NCI-H1436 (cell line): ENCODE measurements around the gene STOM.
"Not testable (repeated sequence)": the region's sequence is repeated elsewhere in the genome, so short reads cannot be mapped to it uniquely, and the experiment has no call there.

Source experiments
- DNase-seq: peaks from one replicate; lab custom pipeline; 2025; lab: John Stamatoyannopoulos, UW

The STOM gene, protein sequence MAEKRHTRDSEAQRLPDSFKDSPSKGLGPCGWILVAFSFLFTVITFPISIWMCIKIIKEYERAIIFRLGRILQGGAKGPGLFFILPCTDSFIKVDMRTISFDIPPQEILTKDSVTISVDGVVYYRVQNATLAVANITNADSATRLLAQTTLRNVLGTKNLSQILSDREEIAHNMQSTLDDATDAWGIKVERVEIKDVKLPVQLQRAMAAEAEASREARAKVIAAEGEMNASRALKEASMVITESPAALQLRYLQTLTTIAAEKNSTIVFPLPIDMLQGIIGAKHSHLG

DNA sequence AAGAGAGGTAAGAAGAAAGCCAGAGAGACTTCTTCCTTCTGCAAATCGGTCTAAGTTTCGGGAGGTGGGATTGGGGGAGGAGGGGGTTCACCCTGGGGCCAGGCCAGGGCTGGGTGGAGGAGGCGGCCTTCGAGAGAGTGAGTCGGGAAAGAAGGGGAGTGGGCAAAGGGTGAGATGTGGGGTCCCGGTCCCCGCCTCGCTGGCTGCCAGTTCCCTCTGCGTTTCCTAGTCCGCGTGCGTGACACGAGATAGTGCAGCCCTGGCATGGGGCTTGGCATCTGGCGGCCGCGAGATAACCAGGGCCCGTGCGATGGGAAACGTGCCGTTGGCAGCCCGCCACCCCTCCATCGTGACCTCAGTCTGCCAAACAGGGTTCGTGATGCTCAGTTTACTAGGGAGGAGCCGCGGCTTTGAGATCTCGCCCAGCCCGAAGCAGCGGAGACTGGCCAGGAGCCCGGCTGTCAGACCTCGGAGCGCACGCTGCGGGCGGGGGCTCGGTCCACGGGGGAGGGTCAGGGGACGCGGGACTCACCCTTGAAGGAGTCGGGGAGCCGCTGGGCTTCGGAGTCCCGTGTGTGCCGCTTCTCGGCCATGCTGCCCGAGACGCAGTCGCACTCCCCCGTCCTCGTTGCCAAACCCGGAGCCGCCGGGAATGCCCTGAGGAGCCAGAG lies at the start of gene STOM:
Gene STOM (minus strand): TSS at position 656 of the 671 bp plus-strand sequence. CDS start 63 bp downstream, at position 593.
- no peak for DNase-seq

DNA sequence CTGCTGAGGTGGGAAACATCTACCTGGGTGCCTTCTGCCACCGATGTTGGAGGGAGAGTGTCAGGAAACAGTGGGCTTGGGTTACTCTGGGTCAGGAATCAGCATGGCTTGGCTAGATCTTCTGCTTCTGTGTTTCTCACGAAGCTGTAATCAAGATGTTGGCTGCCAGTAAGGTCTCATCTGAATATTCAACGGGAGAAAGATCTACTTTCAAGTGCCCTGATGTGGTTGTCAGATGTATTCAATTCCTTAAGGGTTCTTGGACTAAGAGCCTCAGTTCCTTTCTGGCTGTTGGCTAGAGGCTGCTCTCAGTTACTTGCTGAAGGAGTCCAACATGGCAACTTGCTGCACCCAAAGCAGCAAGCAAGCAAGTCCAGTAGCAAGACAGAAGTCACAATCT lies 41.9 kb upstream of the STOM start:
- no peak for DNase-seq

DNA sequence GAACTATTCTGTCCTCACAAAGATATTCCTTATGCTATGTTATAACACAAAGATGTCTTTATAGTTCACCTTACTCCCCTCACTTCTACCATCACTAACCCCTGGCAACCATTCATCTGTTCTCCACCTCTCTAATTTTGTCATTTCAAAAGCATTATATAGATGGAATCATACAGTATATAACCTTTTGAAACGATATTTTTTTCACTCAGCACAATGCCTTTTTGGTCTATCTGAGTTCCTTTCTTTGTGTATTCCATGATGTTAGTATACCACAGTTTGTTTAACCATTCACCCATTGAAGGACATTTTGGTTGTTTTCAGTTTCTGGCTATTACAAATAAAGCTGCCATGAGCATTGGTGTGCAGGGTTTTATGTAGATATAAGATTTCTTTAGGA lies 35.8 kb upstream of the STOM start:
- no peak for DNase-seq

DNA sequence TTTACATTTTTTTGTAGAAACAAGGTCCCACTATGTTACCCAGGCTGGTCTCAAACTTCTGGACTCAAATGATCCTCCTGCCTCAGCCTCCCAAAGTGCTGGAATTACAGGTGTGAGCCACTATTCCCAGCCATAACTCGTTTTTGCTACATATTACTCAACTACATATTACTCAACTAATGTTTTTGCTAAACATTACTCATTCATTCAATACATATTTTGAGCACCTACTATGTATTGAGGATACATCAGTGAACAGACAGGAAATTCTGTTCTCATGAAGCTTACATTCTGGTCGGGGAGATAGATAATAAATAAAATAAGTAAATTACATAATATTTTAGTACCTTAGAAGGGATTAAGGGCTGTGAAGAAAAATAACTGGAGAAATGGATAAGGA lies 34.9 kb upstream of the STOM start:
- DNase-seq, result no peak

DNA sequence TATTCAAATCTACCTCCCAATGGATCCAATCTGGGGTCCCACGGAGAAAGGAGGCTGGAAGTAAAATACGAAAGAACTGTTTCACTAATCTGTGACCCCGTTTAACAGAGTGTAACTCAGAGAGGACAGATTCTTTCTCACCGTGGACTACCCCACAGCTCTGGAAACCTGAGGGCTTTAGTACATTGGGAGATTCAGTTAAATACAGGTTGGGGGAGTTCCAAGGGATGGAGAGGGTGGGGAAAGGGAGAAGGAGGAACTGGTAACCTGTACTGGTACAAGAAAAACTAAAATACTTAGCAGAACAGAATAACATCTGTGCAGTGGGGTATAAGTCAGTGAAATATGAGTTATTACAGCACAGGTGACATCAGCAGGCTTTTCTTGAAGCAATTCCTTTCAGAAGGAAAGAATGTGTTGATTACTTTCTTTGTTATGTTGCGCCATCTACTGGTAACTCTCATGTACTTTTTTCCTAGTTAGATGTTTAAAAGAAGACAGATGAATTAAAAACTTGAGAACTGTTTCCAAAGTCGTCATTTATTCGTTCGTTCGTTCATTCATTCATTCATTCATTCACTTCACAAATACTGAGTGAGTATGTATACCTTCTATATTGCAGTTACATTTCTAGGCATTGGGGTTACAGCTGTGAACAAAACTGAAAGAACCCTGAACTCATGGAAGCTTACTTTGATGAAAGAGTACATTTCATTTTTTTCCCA lies 30.0 kb upstream of the STOM start:
- DNase-seq, result peak; percentile 57

DNA sequence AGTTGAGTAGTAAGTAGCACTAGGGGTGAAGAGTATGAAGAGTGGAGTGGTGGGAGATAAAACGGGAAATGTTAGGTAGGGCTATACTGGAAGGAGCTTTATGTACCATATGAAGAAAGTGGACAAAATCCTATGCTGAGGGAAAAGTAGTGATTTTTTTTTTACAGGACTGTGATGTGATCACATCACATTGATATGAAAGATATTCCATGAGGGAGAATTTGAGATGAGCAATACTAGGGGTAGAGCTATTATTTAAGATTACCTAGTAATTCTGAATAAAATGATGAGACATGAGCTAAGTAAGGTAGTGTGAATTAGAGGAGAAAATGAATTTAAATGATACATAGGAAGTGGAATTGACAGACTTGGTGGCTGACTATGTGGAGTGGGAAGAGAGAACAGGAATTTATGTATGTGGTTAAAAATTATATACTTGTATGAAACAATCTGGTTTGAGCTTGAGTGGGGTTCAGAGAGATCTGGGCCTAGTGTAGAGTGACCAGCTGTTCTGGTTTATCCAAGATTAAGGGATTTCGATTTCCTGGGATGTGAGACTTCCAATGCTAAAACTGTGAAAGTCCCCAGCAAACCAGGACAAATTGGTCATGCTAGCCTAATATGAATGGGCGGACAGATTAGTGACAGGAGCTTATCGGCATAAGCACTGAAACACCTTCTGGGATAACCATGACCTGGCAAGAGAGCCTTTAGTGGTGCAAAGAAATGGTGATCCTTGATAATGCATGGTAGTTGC lies 29.3 kb upstream of the STOM start:
- DNase-seq, result no peak

DNA sequence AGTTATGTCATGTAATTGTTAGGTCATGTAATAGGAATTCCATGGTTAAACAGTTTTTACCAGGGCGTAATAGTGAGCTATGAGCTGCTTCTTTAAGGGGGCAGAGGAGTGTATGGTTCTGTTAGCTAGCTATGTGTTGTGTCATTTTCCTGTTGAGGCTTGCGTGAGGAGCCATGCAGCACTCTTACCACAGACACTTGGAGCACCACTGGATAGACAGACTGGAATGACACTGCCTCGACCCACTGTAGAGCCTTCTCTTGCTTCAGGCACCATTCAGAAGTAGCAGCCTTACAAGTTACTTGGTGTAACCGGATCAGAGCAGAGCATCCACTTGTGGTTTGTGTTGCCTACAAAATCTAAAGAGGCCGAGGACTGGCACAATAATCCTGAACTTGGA lies 28.3 kb upstream of the STOM start:
- no peak for DNase-seq

DNA sequence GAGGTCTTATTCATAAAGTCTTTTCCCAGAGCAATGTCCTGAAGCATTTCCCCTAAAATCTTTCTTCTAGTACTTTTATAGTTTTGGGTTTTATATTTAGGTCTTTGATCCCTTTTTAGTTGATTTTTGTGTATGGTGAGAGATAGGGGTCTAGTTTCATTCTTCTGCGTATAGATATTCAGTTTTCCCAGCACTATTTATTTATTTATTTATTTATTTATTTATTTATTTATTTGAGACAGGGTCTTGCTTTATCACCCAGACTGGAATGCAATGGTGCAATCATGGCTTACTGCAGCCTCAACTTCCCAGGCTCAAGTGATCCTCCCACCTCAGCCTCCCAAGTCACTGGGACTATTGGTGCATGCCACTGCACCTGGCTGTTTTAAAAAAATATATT lies 27.2 kb upstream of the STOM start:
- not testable (repeated sequence) for DNase-seq

DNA sequence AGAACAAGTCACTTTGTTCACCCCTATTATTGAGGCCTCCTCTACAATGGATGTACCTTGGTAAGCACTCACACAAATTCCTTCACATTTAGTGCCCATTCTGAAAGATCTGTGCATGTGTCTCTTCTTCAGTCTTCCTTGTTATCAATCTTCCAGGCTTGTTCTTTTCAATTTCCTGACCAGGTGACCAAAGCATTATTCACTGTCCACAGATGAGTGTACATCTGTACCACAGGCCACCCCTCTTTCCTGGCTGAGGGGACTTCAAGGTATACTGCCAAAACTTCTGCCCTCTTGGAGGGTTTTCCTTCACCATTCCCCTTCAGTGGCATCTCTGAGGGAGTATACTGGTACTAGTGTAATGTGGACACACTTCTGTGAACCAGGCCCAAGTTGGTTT lies 25.5 kb upstream of the STOM start:
- DNase-seq, result no peak

DNA sequence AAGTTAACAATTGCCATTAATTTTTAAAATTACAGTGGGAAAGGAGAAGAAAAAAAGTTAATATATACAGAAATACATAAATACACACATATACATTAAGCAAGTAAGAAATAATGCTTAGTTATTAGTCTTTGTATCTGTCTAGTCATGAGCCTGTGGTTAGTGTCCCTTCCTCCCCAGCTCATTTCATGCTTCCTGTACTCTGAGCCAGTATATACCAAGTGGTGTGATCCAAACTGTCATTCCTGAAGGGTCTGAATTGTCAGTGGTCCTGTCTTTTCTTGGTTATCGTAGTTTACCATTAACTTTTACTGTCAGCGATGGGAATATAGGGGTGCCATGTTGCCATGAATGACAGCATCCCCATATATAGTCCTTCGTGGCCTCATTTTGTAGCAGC lies 24.2 kb upstream of the STOM start:
- no peak for DNase-seq

DNA sequence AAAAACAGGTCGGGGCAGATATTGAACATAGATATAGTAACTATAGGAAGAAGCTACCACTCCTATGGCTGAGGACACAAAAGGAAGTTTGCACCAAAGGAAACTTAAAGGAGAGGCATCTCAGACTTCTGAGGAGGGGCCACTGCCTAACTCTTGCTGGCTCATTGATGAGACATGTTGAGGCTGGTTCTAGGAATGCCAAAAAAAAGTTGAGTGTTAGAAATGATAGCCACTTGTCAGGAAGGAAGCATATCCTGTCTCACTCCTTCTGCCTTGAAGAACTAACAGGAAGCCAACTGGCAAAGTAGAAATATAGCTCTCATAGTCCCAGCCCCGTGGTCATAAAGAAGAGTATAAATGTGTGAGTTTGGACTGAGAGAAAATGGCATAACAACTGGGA lies 23.3 kb upstream of the STOM start:
- no peak for DNase-seq

DNA sequence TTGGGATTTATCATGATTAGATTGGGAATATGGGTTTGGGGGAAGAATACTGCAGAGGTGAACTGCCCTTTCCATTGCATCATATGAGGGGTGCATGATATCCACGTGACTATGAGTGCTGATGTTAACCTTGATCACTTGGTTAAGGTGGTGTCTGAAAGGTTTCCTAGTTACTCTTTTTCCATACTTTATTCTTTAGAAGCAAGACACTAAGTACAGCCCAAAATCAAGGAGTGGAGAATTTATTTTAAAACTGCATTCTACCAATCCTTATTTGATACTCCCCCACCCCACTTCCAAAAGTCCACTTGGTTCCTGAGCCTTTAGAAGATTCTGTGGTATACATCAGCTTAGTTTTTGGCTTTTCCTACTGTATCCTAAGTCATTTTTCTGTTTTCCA lies 20.3 kb upstream of the STOM start:
- DNase-seq, result no peak

DNA sequence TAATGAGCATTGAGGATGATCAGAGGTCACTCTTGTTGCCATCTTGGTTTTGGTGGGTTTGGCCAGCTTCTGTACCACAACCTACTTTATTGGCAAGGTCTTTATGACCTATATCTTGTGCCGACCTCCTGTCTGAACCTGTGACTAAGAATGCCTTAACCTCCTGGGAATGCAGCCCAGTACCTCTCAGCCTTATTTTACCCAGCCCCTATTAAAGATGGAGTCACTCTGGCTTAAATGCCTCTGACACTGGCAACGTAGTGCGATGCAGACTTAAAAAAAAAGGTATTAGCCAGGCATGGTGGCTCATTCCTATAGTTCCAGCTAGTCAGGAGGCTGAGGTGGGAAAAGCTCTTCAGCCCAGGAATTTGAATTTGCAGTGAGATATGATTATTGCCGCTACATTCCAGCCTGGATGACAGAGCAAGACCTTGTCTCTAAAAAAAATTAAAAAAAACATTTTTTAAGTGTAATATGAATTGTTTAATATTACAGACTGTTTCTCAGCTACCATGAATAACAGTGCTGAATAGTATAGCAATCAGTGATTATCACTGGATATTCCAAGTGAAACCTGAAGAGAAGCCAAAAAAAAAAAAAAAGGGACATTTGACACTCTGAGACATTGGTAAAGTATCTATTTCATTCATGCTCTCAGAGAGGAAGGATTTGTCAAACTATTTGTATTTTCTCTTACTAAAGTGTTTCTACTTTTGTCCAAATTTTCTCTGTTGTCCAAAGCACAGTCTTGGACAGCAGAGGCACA lies 18.3 kb upstream of the STOM start:
- DNase-seq, result no peak

DNA sequence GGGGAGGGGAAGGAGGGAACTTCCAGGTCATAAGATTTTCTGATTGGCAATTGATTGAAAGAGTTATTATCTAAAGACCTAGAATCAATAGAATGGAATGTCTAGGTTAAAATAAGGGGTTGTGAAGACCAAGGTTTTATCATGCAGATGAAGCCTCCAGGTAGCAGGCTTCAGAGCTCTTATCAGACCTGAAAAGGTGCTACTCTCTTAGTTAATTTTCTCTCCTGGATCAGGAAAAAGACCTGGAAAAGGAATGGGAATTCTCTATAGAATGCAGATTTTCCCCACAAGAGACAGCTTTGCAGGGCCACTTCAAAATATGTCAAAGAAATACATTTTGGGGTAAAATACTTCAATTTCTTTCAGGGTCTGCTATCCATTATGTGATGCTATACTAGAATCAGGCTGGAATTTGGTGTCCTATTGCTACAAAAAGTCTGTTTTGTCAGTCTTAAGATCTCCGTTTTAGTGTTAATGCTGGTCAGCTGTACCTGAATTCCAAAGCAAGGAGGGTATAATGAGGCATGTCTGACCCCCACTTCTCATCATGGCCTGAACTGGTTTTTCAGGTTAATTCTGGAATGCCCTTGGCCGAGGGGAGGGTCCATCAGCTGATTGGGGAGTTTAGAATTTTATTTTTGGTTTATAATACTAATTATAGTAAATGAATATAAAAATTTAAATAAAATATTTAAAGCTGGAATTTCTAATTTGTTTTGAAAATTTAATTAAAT lies 16.6 kb upstream of the STOM start:
- DNase-seq, result no peak

DNA sequence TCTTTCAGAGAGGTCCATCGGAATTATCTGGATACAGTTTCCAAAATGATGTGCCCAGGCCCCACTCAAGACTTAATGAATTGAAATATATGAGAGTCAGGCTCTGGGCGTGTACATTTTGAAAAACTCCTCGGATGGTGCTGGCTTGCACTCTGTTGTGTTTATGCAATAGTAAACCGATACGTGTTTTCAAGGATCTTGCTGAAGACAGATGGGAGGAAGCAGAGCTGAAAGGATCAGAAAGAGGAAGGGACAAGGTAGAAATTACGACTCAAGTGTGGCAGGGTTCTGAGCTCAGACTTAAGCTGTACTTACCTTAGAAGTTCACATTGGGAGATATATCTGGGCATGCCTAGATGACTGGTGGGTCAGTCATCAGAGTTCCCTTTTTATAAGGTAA lies 13.7 kb upstream of the STOM start:
- DNase-seq, result no peak

DNA sequence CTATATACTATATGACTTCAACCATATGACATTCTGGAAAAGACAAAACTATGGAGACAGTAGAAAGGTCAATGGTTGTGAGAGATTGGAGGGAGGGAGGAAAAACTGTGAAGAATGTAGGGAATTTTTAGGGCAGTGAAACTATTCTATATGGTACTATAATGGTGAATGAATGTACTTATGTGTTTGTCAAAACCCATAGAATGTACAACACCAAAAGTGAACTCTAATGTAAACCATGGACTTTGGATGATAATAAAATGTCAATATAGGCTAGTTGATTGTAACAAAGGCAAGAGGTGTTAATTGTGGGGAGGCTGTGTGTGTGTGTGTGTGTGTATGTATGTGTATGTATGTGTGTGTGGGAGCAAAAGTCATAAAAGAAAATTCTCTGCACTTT lies 10.8 kb upstream of the STOM start:
- no peak for DNase-seq

DNA sequence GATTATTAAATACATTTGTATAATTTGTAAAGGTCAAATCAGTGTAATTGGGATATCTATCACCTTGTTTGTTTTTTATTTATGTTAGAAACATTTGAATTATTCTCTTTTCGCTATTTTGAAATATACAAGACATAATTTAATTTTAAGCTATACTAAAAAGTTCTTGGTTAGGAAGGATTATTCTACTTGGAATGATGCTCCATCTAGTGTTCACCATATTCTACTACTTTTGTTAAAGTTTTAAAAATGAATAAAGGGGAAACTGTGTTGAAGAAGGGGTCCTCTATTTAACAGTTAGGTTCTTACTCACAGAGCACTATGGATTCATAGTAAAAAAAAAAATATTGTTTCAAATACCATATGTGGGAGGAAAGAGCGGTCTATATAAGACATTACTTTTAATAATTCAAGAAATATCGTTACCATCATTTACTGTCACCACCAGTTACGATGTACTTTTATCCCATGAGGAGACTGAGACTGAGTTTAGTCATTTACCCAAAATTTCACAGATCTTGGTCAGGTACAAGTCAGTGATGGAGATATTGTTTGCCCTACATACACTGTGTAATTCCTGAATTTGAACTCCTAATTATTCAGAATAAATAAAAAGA lies 6.3 kb upstream of the STOM start:
- no peak for DNase-seq

DNA sequence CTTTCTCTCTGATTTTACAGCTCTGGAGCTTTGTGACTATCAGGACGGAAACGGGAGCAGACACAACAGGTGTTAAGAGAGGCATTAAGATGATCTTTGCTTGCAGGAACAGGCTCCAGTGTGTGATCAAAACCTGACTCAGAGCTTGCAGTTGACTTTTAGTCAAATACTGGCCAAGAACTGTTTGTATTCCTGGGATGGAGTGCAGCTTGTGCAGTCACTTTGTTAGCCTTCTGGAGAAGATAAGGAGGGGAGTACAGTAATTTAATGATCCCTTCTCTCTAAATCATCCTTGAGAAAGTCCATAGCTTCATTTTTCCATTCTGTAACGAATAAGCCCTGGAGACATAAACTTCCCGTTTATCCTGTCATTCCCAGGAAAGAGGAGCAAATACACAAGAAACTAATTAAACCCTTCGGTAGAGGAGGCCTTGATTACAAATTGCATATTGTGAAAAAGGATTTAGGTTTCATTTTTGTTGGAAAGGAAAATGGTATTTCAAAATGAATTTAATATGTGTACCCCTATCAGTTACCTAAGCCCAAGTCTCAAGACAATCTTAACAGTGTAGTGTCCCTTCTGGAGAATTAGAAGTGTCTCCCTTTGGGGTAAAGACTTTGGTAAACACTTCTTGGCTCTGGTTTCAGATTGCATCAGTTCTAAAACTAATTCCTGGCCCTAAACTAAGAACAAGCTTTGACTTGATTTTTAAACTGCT lies 3.1 kb upstream of the STOM start:
- DNase-seq, result no peak

DNA sequence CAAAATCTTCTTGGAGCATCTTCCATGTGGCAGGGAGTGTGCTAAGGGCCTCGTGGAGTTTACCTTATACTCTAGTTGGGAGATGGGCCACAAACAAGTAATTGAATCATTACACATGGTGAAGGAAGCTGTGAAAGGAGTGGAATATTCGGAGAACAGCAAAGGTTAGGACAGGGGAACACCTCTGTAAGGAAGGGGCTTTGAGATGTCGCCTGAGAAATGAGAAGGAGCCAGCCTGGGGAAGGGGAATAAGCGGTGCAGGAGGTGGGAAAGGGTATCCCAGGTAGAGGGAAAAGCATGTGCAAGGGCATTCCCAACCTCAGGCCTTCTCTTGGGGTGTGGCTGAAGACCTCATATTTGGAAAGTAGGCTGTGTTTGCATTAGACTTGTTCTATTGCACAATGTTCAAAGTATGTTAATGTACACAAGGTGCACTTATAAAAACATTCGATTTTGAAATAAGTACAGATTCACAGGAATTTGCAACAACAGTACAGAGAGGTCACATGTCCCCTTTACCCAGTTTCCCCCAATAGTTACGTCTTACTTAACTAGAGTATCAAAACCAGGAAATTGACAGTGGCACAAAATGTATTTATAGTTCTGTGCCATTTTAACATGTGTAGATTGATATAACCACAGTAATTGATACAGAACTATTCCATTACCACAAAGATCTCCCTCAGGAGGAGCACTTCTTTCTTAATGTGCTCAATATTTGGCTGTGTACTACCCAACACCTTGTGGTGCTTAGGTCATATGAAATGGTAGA lies 2.4 kb upstream of the STOM start:
- DNase-seq, result no peak
